ENCODE measurements around the gene JPH3.

- TF ChIP-seq CTCF (IDR thresholded peaks at IDR 0.05): no peak
- no peak for TF ChIP-seq EP300 (IDR thresholded peaks at IDR 0.05)
- TF ChIP-seq POLR2A (IDR thresholded peaks at IDR 0.05): no peak
Measured at GRCh38 chr16:87736008-87736382, 133.7 kb downstream of the JPH3 start.

Data from tibial nerve (tissue), 4 donors.